Fibroblast of skin of right quadriceps (primary cell): ENCODE measurements around the gene SIN3B.

Source experiments
- DNase-seq: peaks from one replicate; pipeline ENCODE4 v3.0.0-alpha.2; 2013

Gene SIN3B

DNA sequence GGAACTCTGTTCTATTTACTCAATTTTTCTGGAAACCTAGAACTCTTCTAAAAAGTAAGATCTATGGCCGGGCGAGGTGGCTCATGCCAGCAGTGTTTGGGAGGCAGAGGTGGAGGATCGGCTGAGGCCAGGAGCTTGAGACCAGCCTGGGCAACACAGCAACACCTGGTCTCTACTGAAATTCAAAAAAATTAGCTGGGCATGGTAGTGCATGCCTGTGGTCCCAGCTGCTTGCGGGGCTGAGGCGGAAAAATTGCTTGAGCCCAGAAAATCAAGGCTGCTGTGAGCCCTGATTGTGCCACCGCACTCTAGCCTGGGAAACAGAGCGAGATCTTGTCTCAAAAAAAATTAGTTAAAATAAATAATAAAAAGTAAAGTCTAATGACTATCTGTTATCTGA is 88.2 kb downstream of the SIN3B start:
- no peak for DNase-seq

DNA sequence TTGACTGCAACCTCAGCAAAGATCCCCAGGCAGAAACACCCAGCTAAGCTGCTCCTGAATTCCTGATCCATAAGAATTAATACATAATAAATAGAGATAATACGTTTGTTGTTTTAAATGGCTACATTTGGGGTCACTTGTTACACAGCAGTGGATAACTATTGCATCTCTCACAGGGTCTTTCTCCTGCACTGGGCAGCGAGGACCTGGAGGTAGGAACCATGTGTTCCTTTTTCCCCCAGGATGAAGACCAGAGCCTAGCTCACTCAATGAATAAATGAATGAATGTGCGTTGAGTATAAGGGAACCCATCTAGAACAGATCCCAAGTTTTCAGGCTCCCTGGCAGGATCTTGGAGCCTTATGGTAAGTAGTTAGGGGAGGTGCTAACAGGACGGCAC is 90.3 kb downstream of the SIN3B start:
- no peak for DNase-seq

DNA sequence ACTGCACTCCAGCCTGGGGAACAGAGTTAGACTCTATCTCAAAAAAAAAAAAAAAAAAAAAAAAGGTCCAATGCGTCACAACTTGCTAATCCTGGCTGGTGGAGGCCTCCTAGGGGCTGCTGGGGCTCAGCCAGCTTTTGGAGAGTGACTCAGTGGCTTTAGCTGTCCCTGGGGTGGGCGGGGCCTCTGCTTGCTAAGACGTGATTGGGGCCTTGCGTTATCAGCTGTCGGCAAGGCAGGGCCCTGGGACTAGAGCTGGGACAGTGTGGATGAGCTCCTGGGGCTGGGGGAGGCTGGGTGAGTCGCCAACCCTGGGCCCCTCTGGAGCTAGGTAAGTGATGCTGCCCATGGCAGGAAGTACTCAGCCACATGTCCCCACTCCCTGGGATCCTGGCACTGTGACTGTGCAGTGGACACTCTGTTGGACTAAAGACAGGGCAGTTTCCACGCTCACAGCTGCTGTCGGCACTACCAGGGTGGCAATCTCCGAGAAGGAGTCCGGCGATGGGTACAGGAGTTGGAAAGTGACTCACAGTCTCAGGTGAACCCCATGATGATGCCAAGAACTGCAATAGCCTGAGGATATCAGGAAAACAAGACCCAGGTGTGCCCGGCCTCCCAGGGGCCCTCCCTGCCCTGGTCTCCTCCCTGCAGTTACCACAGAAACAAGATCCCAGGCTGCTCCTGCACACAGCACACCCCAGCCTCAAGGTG is 91.8 kb downstream of the SIN3B start:
- peak; percentile 83 for DNase-seq

DNA sequence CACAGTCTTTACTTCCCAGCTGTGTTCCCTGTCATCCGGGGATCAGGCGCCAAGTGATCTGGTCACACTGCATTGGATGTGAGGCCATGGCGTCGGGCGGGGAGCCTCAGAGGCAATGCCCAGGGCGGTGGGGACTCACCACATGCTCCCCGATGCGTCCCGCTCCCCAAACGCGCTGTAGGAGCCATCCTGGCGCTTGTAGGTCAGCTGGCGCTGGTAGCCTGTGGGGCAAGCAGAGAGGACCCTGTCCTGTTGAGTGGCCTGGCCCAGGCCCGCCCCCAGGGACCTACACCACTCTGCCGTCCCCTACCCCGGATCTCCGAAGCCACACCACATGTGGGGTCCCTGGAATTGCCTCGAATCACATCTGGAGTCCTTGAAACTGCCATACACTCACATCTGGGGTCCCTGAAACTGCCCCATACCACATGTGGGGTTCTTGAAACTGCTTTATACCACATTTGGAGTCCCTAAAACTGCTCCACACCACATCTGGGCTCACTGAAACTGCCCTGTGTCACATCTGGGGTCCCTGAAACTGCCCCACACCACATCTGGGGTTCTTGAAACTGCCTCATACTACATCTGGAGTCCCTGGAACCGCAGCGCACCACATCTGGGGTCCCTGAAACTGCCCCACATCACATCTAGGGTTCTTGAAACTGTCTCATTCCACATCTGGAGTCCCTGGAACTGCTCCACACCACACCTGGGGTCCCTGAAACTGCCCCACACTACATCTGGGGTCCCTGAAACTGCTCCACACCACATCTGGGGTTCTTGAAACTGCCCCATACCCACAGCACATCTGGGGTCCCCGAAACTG is 92.8 kb downstream of the SIN3B start:
- DNase-seq: no peak

DNA sequence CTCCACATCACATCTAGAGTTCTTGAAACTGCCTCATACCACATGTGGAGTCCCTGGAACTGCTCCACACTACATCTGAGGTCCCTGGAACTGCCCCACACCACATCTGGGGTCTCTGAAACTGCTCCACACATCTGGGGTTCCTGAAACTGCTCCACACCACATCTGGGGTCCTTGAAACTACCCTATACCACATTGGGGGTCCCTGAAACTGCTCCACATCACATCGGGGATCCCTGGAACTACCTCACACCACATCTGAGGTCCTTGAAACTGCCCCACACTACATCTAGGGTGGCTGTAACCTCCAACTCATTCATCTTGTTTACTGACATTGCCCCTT is 93.4 kb downstream of the SIN3B start:
- DNase-seq: no peak

DNA sequence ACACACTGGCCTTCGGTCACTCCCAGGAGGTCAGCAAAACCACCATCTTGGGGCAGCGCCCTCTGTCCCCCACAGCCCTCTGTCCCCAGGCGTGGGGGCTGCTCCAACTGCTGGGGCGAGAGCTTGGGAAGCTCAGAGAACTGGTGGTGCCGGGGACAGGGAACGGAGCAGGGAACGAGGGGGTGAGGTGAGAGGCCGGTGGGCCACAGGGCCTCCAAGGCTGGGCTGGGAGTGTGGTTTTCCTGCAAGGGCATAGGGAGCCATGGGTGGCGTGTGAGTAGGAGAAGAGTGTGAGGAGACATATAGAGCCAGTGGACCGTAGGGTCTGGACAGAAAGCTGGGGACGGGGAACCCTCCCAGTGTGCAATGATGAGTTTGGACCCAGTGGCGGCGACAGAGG is 93.8 kb downstream of the SIN3B start:
- no peak for DNase-seq

DNA sequence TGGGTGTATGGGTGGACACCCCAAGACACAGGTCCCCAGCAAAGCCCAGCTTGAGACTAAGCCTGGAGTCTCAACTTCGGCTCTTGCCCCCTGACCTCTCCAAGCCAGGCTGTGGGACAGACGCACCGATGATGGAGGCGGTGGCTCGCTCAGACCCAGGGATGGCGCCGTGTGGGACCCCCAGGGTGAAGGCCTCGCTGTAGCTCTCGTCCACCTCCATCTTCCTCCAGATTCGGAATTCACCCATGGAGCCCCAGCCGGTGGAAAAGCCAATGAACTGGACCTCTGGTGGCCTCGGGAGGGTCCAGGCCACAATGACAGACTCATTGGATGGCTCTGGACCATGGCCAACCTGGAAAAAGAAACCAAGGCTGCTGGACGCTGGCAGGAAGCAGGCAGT is 98.7 kb downstream of the SIN3B start:
- DNase-seq: no peak

DNA sequence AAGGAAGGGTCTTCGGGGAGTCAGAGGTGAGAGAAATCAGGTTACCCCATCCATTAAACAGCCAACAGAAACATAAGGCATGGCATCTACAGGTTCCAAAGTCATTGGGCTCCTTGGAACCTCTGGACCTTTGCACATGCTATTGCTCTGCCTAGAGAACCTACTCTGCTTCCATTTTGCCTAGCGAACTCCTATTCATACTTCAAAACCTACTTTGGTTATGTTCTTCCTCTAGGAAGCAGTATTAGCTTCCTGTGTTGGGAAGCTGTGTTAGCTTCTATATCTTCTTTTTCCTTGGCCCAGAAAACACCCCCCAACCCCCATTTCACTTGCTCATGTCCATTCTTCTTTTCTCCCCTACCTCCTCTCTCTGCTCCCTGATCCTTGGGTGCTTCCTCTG is 99.2 kb downstream of the SIN3B start:
- no peak for DNase-seq

DNA sequence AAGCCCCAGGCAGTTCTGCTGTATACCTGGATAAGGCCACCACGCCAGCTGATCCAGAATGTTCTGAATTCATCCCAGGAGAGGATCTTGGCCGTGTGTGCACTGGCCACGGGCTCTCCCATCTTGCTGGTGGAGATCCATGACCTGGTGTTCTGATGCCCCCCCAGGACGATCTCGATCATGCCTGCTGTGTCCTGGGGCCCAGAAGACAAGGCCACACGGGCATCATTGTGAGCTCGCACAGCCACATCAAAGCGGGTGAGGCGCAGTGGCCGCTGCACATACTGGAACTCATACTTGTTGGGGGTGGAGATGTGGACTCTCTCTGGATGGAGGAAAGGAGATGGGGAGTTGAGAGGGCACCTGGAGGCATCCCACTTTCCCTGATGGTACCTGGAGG is 99.7 kb downstream of the SIN3B start:
- DNase-seq: no peak
